Hepatocyte (in vitro differentiated cells): ENCODE measurements around the gene SLC44A5. TPM values are rescaled to one million over a fixed set of nuclear protein-coding genes. Genes with fewer than 3 reads are reported as not detected.
"Not testable (repeated sequence)": the region's sequence is repeated elsewhere in the genome, so short reads cannot be mapped to it uniquely, and the experiment has no call there.

Experiments
- DNase-seq: peaks from one replicate; pipeline ENCODE4 v3.0.0-alpha.2; 2016; ENCODE audit warnings: low spot score
- H2AFZ ChIP-seq: fragments of 200-600 bp; sonication (generic); 2 replicates; pipeline ENCODE4 v1.6.0; 2016; ENCODE audit warnings: antibody characterized with exemption, mild to moderate bottlenecking
- H3K27ac ChIP-seq: fragments of 200-600 bp; sonication (generic); 2 replicates; pipeline ENCODE4 v1.5.1; 2016; ENCODE audit warnings: mild to moderate bottlenecking
- H3K27me3 ChIP-seq: fragments of 200-600 bp; sonication (generic); 2 replicates; pipeline ENCODE4 v1.6.1; 2016
- H3K36me3 ChIP-seq: fragments of 200-600 bp; sonication (generic); replicated peaks from 2 replicates; pipeline ENCODE4 v1.5.1; 2016; ENCODE audit warnings: low read depth; ENCODE audit not compliant: insufficient read depth
- H3K4me1 ChIP-seq: fragments of 200-600 bp; sonication (generic); 2 replicates; pipeline ENCODE4 v1.5.1; 2016; ENCODE audit warnings: mild to moderate bottlenecking, moderate library complexity; ENCODE audit not compliant: insufficient read depth
- H3K4me2 ChIP-seq: fragments of 200-600 bp; sonication (generic); 2 replicates; pipeline ENCODE4 v1.6.0; 2016
- H3K4me3 ChIP-seq: fragments of 200-600 bp; sonication (generic); 2 replicates; pipeline ENCODE4 v1.5.1; 2016; ENCODE audit warnings: mild to moderate bottlenecking
- H3K79me2 ChIP-seq: fragments of 200-600 bp; sonication (generic); 2 replicates; pipeline ENCODE4 v1.6.0; 2017; ENCODE audit warnings: mild to moderate bottlenecking
- H3K9me2 ChIP-seq: fragments of 200-600 bp; sonication (generic); replicated peaks from 2 replicates; pipeline ENCODE4 v1.6.0; 2017; ENCODE audit warnings: mild to moderate bottlenecking; ENCODE audit not compliant: insufficient read depth
- H3K9me3 ChIP-seq: fragments of 200-600 bp; sonication (generic); 2 replicates; pipeline ENCODE4 v1.5.1; 2016; ENCODE audit warnings: low read depth, mild to moderate bottlenecking
- H4K20me1 ChIP-seq: fragments of 200-600 bp; sonication (generic); 2 replicates; pipeline ENCODE4 v1.6.0; 2016; ENCODE audit warnings: mild to moderate bottlenecking; ENCODE audit not compliant: insufficient read depth, poor library complexity, severe bottlenecking
- EZH2 ChIP-seq: fragments of 200-600 bp; sonication (generic); IDR thresholded peaks from 2 replicates; pipeline ENCODE4 v1.6.1; 2016; ENCODE audit warnings: antibody characterized with exemption, mild to moderate bottlenecking, borderline replicate concordance
- EZH2phosphoT487 ChIP-seq: fragments of 200-600 bp; sonication (generic); IDR thresholded peaks from one replicate; pipeline ENCODE4 v1.6.1; 2018; ENCODE audit warnings: antibody characterized with exemption, mild to moderate bottlenecking, low read depth, moderate library complexity; ENCODE audit not compliant: unreplicated experiment, severe bottlenecking
- WGBS: methylation state at CpG from one replicate; pipeline ENCODE4 v1.1.6; 2016; ENCODE audit warnings: low lambda C conversion rate; ENCODE audit errors: missing lambda C conversion rate; 5-methylcytosine and 5-hydroxymethylcytosine counted together
- polyA plus RNA-seq: library from polyadenylated mRNA; unstranded; fragments of >200 nt; fragmentation: Nextera tagmentation; extraction: Ambion mirVana; gene quantifications from 2 replicates; pipeline ENCODE4 v1.2.1, GENCODE V29; 2016
- total RNA-seq: library from RNA; depleted of rRNA; stranded (reverse); fragments of >200 nt; gene quantifications from 2 replicates; pipeline ENCODE4 v1.2.3, GENCODE V29; 2014
- TF ChIP-seq, protein P1 (sequence below): fragments of 200-600 bp; sonication (generic); IDR thresholded peaks from 2 replicates; pipeline ENCODE4 v1.5.1; 2016; ENCODE audit warnings: antibody characterized with exemption, mild to moderate bottlenecking; ENCODE audit not compliant: poor library complexity

Gene SLC44A5
- total RNA-seq, result 2.9 and 4.8 TPM in 2 replicates
- polyA plus RNA-seq, result 0.88 and 2.1 TPM in 2 replicates

DNA sequence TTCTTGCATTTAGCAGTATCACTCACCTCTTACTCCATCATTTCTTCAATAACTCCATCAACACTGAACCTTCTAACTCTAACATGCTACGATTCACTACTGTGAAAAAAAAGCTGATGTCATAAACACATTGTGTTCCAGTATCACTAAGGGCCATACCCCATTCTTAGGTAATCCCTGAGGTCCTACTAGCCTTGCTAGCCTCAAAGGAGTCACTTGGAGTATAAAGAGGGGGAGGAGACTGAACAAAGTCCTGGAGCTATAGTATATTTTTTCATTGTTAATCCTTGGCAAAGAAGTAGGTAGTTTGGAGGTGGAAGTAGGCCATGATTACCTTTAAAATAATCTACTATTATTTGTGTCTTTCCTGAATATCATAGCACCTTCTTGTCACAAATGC is at the start of gene SLC44A5:
Gene SLC44A5, minus strand, starts transcription at position 101 of the 400 bp plus-strand sequence. CDS start 69,667 bp downstream, outside the sequence.
- Histone ChIP-seq H3K79me2 (no peaks in the 10 kb centered on the region), H3K9me2 (no peaks in the 10 kb centered on the region), H2AFZ (no peak within 1 kb of the TSS), H3K9me3 (no peaks in the 10 kb centered on the region), H3K4me3 (no peak within 1 kb of the TSS), H3K27me3 (peaks cover 24% of the 10 kb centered on the region), H4K20me1 (no peaks in the 10 kb centered on the region), H3K36me3 (no peaks in the 10 kb centered on the region), H3K4me1 (peaks cover 5% of the 10 kb centered on the region), H3K27ac (no peak within 1 kb of the TSS), H3K4me2 (no peak within 1 kb of the TSS)
- TF ChIP-seq, protein P1, sequence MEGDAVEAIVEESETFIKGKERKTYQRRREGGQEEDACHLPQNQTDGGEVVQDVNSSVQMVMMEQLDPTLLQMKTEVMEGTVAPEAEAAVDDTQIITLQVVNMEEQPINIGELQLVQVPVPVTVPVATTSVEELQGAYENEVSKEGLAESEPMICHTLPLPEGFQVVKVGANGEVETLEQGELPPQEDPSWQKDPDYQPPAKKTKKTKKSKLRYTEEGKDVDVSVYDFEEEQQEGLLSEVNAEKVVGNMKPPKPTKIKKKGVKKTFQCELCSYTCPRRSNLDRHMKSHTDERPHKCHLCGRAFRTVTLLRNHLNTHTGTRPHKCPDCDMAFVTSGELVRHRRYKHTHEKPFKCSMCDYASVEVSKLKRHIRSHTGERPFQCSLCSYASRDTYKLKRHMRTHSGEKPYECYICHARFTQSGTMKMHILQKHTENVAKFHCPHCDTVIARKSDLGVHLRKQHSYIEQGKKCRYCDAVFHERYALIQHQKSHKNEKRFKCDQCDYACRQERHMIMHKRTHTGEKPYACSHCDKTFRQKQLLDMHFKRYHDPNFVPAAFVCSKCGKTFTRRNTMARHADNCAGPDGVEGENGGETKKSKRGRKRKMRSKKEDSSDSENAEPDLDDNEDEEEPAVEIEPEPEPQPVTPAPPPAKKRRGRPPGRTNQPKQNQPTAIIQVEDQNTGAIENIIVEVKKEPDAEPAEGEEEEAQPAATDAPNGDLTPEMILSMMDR, result no peak
- TF ChIP-seq EZH2, result no peak
- no peak for TF ChIP-seq EZH2phosphoT487
- DNase-seq, result no peak
- WGBS, result 77% methylated on average over 1 of the region's 1 CpG

DNA sequence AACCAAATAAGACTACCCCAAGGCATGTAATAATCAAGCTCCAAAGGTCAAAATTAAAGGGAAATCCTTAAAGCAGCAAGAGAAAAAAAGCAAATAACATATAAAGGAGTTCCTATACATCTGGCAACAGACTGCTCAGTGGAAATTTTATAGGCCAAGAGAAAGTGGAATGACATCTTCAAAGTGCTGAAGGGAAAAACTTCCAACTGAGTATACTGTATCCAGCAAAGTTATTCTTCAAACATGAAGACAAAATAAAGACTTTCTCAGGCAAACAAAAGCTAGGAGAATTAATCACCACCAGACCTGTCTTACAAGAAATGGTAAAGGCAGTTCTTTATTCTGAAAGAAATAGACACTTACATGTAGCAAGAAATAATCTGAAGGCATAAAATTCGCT is 45.0 kb upstream of the SLC44A5 start:
- H3K9me3 ChIP-seq, result no peaks in the 10 kb centered on the region

DNA sequence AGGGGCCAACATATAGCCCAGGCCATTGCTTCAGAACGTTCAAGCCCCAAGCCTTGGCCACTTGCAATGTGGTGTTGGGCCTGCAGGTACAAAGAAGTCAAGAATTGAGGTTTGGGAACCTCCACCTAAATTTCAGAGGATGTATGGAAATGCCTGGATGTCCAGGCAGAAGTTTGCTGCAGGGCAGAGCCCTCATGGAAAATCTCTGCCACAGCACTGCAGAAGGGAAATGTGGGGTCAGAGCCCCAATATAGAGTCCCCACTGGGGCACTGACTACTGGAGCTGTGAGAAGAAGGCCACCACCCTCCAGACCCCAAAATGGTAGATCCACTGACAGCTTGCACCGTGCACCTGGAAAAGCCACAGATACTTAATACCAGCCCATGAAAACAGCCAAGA is 36.3 kb upstream of the SLC44A5 start:
- not testable (repeated sequence) for H3K27me3 ChIP-seq, H4K20me1 ChIP-seq, H3K9me3 ChIP-seq, H3K79me2 ChIP-seq, H2AFZ ChIP-seq, H3K9me2 ChIP-seq, H3K4me3 ChIP-seq, H3K4me2 ChIP-seq, H3K36me3 ChIP-seq, H3K4me1 ChIP-seq, DNase-seq, H3K27ac ChIP-seq
- WGBS, result 92% methylated on average over 2 of the region's 2 CpGs

More for the DNA sequence above, 45.0 kb upstream of the SLC44A5 start:
- Histone ChIP-seq H2AFZ (no peak overlapping the region), H3K4me3 (no peak overlapping the region), H3K27ac (no peak overlapping the region), H3K27me3 (no peaks in the 10 kb centered on the region), H3K79me2 (no peaks in the 10 kb centered on the region), H3K36me3 (no peaks in the 10 kb centered on the region), H4K20me1 (no peaks in the 10 kb centered on the region), H3K9me2 (no peaks in the 10 kb centered on the region), H3K4me2 (no peak overlapping the region), H3K4me1 (no peaks in the 10 kb centered on the region)
- no peak for DNase-seq
- 73% methylated on average over 1 of the region's 1 CpG for WGBS
- TF ChIP-seq EZH2phosphoT487, result no peak
- TF ChIP-seq, protein P1, result no peak
- TF ChIP-seq EZH2, result no peak

DNA sequence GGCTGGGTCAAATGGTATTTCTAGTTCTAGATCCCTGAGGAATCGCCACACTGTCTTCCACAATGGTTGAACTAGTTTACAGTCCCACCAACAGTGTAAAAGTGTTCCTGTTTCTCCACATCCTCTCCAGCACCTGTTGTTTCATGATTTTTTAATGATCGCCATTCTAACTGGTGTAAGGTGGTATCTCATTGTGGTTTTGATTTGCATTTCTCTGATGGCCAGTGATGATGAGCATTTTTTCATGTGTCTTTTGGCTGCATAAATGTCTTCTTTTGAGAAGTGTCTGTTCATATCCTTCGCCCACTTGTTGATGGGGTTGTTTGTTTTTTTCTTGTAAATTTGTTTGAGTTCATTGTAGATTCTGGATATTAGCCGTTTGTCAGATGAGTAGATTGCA is 34.2 kb upstream of the SLC44A5 start:
- H3K79me2 ChIP-seq, H3K4me3 ChIP-seq, H3K27ac ChIP-seq, H4K20me1 ChIP-seq, H3K36me3 ChIP-seq, H2AFZ ChIP-seq, H3K9me2 ChIP-seq, DNase-seq, H3K9me3 ChIP-seq, H3K4me1 ChIP-seq, H3K27me3 ChIP-seq, H3K4me2 ChIP-seq: not testable (repeated sequence)
- 87% methylated on average over 3 of the region's 4 CpGs for WGBS

DNA sequence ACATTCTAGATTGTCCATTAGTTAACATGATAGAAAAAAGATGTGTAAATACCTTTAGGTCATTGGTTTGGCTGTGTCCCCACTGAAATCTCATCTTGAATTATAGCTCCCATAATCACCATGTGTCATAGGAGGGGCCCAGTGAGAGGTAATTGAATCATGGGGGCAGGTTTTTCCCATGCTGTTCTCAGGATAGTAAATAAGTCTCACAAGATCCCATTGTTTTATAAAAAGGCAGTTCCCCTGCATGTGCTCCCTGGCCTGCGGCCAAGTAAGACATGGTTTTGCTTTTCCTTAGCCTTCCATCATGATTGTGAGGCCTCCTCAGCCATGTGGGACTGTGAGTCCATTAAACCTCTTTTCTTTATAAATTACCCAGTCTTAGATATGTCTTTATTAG is 32.5 kb upstream of the SLC44A5 start:
- Histone ChIP-seq H3K36me3 (no peaks in the 10 kb centered on the region), H3K4me3 (no peak overlapping the region), H4K20me1 (no peaks in the 10 kb centered on the region), H3K79me2 (no peaks in the 10 kb centered on the region), H2AFZ (no peak overlapping the region), H3K4me2 (no peak overlapping the region), H3K27ac (no peak overlapping the region), H3K27me3 (no peaks in the 10 kb centered on the region), H3K4me1 (no peaks in the 10 kb centered on the region), H3K9me2 (no peaks in the 10 kb centered on the region), H3K9me3 (no peaks in the 10 kb centered on the region)
- WGBS, result 74% methylated on average over 1 of the region's 1 CpG
- TF ChIP-seq, protein P1, result no peak
- no peak for TF ChIP-seq EZH2
- no peak for DNase-seq
